ENCODE results near the gene MEN1. TPM values are rescaled to one million over a fixed set of nuclear protein-coding genes. Genes with fewer than 3 reads are reported as not detected.
"Not testable (repeated sequence)": the region's sequence is repeated elsewhere in the genome, so short reads cannot be mapped to it uniquely, and the experiment has no call there.

The MEN1 gene
- total RNA-seq, 1 experiment from 2014 or later, result 11.8 TPM

DNA sequence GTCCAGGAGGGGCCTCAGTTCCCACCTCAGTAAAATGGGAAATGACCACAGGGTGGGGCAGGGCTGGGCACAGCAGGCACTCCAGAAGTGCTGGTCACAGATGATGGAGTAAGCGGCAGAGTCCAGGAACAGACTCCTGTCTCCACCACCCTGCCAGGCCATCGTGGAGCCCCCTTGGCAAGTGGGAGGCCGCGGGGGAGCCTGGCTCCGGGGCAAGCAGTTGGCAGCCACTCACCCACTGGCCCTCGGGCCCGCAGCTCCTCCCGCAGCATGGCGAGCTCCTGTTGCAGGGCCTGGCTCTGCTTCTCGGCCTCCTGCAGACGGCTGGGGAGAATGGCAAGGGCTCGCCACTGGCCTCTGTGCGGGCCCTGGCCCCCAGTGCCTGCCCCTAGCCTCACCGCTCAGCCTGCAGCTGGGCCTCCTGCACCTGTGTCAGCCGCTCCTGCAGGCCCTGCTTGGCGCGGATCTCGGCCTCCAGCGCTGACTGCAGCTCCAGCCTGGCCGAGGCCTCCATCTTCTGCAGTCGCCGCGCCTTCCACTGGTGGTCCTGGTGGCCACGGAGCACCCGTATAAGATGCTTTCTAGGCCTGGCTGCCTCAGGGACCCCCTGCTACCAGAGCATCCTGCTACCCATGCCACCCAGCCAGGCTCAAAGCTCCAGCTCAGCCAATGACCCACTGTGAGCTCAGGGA, 23.8 kb upstream of the MEN1 start:
- DNase-seq (ENCODE audit: extremely low read depth, low read depth), result no peak

DNA sequence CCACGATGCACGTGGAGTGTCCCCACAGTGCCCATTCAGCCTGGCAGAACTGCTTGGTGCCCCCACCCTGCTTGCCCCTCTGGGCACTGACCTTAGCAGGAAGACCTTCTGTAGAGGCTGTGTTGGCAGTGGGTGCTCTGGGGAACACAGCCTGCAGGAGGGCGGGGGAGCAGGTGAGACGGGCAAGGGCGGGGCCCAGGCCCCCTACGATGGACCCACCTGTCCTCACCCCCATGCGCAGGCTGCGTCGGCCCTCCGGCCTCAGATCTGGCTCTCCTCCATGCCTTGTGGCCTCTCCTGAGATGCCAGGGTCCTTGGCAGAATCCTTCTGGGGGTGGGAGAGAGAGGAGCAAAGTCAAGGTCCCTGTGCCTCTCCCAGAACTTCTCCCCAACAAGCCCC, 23.2 kb upstream of the MEN1 start:
- DNase-seq (ENCODE audit: extremely low read depth, low read depth), result no peak

DNA sequence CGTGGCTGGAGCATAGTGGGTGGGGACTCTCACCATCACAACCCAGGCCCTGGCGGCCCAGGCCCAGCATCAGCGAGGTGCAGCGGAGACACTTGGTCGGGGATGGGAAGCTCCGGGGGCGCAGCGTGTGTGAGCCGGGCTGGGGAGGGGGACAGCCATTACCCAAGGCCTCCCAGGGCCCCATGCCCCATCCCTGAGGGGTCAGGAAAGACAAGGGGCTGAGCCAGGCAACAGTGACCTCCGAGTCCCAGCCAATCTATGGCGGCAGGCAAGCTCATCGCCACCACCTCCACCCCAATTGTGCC, 22.8 kb upstream of the MEN1 start:
- DNase-seq (ENCODE audit: extremely low read depth, low read depth), result no peak

DNA sequence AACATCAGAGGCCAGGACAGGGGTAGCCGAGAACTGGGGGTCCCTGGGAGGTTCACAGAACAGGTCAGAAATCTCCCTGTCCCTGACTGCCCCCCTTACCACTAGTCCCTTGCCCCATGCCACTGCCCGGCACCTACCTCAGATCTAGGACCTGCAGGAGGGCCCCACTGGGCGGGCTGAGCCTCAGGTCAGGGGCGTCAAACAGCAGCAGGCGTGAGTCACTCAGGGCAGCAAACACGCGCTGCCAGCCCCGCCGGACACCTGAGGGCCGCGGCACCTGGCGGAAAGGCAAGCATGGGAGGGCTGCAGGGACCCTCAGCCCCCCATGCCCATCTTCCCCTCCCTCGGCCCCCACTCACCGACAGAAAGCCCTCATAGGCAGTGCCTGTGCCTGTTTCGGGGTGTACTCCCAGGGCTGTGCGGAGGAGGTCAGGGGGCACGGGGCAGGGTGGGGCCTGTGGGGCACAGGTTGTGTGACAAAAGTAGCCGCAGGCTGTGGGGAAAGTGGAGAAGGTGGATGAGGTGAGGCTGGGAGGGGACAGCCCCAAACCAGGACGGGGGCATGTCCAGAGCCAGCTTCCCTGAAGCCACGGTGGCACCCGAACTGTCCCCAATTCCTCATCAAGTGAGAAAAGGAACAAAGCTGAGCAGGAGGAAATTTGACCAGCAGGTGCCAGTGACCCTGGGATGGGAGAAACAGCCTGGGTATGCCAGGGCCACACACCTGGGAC, 22.3 kb upstream of the MEN1 start:
- no peak for DNase-seq (ENCODE audit: extremely low read depth, low read depth)

DNA sequence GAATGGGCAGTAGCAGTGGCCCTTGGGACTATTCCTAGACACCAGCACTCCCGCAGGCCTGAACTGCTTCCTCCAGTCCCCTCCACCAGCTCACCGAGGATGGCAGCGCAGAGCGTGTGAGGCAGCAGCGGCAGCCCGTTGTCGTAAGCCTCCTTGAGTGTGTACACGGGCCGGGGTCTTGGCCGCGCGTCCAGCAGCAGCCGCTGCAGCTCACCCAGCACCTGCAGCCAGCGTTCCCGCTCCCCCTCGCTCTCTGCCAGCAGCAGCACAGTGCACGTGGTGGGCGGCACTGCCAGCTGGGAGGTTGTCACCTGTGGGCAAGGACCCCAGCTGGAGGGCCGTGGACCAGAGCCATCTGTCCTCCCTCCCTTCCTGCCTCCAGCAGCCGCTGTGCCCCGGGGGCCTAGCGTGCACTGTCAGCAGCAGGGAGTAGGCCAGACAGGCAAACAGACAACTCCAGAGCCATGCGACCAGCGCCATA, 21.1 kb upstream of the MEN1 start:
- DNase-seq (ENCODE audit: extremely low read depth, low read depth), result no peak

DNA sequence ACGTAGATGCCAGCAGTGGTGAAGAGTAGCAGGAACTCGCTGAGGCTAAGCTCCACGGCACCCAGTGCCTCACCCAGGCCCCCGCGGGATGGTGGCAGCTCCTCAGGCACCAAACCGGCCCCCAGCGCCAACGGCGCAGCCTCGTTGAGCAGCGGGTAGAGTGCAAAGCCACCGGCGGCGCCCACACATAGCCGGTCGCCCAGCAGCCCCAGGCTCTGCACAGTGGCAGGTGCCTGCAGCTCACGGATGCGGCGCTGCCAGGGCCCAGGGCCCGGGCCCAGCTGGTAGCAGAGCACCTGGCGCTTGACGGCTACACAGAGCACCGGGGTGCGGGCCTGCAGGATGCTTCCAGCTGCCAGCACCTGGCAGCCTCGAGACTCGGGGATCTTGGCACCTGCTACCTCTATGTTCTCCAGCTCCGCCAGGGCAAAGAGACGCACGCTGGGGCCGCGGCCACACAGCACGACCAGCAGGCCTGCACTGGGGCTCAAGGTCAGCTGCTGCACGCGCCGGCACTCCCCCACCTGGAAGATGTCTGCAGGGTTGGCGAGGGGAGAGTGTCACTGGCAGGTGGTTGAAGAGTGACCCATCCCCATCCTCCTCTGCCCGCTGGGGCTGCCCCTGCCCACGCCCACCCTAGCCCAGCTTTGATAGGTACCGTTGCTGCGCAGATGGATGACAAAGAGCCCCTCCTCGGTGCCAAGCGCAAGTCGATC, 19.3 kb upstream of the MEN1 start:
- DNase-seq (ENCODE audit: extremely low read depth, low read depth), result no peak

DNA sequence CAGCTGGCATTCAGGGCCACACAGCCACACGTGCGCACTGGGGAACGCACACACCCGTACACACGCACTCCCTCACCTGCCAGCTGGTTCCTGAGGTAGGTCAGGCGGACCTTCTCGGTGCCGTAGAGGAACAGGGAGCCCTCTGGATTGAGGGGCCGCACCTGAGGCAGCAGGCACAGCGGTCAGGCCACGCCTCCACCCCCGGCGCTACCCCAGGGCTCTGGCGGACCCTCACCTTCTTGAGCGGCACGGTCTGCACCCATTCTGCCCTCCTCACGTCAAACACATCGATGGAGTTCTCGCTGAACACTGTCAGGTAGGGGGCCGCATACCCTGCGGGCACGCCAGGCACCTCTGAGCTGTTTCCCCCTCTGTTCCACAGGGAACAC, 17.1 kb upstream of the MEN1 start:
- no peak for DNase-seq (ENCODE audit: extremely low read depth, low read depth)

DNA sequence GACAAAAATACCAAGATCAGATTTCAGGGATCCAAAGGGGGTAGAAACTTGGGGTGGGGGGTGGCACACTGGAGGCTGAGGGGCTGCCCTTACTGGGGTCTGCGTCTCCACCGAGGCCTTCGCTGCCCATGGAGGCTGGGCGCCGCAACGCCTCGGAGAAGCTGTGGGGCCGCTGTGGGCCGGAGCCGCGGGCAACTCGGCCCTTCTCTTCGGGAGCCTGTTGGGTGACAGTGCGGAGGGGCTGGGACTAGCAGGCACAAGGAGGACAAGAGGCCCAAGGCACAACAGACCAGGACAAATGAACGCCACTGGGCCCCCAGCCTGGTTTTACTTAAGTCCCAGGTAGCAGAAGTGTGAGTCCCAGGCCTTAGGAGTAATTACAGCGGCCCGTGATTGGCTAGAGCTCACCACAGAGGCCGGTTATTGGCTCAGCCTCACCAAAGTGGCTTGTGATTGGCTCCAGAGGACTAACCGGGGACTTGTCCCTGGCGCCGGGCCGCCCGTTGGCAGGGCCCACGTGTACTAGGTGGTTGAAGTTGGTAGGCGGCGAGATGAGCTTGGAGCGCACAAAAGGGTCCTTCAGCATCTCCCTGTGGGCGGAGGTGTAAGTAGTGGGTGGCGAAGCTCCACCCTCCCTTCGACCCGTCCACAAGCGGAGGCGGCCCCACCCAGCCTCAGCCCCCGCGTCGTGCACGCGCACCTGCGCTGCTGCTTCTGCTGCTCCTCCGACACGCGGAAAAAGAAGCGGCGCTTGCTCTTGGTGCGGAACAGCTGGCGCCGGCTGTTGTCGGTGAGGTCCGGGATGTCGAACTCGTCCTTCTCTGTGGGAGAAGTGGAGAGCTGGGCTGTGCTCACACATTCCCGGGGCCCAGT, 16.5 kb upstream of the MEN1 start:
- DNase-seq (ENCODE audit: extremely low read depth, low read depth), result no peak

DNA sequence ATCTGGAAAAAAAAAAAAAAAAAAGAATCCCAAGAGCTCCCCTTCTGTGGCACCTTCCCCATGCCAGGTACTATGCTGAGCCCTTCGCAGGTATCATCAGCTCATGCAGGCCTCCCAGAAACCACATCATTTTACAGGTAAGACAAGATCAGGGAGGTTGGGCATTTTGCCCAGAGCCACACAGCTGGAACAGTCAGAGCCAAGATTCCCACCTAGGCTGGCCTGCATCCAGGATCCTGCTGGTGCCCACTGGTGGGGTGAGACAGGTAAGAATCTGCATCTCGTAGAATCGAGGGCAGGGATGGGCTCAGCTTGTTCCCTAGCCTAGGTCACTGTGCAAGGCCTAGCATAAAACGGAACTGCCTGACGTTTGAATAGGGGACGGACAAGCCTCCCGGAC, 15.7 kb upstream of the MEN1 start:
- DNase-seq (ENCODE audit: extremely low read depth, low read depth), result no peak

DNA sequence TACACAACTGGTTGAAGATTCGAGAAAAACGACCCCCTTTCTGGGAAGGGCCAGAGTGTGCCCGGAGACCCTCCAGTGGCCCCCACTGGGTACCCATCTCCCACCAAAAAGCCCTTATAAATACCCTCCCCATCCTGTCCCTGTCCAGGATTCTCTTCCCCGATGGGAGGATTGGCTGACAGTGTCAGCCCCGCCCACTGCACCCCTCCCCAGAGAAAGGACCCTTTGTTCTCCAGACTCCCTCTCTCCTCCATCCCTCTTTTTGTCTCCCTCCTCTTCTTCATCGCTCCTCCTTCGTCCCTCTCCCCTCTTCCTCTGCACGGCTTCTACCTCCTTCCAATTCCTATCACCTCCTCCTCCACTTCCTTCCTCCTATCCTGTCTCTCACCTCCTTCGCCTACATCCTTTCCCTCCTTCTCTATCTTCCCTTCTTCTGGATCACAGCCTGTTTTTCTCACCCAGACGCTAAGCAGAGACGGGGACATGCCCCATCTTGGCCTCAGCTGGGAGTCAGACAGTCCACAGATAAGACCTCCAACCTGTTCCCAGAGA, 13.3 kb upstream of the MEN1 start:
- no peak for DNase-seq (ENCODE audit: extremely low read depth, low read depth)

DNA sequence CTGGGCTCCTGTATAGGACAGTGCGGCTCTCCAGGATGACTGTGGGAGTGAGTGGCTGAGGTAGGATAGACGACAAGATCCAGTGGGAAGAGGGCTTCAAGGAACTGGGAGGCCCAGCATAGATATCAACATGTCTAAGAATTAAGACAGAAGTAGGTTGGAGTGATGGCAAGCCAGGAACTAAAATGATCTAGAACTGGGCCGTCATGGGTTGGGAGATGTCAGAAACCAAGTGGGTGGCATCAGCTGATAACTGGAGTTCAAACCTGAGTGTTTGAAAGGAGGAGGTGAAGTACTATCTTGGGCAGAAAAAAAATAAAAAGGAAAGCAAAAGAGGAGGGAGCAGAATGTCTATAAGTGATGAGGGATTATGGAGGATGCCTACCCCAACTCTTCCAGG, 7.1 kb upstream of the MEN1 start:
- no peak for DNase-seq (ENCODE audit: extremely low read depth, low read depth)

DNA sequence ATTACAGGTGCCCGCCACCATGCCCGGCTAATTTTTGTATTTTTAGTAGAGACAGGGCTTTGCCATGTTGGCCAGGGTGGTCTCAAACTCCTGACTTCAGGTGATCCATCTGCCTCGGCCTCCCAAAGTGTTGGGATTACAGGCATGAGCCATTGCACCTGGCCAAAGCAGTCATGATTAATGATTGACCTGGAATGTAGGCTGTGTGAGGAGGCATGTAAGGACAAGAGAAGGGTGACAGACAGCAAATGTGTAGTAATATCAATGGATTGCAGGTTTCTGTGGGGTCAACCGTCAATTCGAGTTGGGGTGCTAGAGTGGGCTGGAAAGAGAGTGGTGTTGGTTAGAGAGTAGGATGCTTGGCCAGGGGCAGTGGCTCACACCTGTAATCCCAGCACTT, 5.1 kb upstream of the MEN1 start:
- not testable (repeated sequence) for DNase-seq (ENCODE audit: extremely low read depth, low read depth)

DNA sequence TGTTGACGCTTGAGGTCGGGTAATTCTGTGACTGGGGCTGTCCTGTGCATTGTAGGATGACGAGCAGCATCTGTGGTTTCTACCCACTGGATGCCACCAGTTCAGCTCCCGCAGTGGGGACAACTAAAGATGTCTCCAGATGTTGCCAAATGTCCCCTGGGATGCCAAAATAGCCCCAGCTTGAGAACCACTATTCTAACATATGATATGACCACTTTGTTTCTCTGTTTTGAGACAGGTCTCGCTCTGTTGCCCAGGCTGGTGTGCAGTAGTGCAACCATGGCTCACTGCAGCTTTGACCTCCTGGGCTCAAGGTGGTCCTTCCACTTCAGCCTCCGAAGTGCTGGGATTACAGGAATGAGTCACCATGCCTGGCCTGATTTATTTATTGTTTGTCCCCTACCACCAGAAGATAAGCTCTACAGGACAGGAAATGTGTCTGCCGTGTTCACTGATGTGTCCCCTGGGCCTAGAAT, 4.4 kb upstream of the MEN1 start:
- no peak for DNase-seq (ENCODE audit: extremely low read depth, low read depth)

DNA sequence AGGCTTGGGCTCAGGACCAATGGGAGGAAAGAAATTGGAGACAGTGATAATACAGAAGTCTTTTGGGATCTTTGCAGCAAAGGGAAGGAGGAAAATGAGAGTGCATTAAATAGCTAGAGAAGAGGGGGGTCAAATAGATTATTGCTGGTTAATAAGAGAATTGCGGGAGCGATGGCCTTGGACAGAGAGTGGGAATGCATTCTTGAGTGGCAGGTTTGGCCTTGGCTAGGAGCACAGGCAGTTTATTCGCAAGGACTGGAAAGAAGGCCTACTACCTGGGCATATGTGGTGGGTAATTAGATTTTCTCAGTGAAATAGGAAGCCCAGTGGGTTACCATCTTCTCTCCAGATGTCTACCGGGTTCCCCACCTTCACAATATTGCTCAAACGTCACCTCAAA, 3.5 kb upstream of the MEN1 start:
- no peak for DNase-seq (ENCODE audit: extremely low read depth, low read depth)

DNA sequence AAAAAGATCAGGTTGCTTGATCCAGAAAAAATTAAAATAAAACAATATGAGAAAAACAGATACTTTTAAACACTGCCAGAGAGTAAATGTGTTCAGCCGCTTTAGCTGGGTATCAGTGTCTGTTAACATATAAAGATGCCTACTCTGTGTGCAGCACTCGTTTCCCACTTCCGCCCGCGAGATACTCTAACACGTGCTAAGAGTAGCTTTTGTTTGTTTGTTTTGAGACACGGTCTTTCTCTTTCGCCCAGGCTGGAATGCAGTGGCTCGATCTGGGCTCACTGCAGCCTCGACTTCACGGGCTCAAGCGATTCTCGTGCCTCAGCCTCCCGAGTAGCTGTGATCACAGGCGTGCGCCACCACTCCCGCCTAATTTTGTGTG, 531 bp upstream of the MEN1 start:
- no peak for DNase-seq (ENCODE audit: extremely low read depth, low read depth)

DNA sequence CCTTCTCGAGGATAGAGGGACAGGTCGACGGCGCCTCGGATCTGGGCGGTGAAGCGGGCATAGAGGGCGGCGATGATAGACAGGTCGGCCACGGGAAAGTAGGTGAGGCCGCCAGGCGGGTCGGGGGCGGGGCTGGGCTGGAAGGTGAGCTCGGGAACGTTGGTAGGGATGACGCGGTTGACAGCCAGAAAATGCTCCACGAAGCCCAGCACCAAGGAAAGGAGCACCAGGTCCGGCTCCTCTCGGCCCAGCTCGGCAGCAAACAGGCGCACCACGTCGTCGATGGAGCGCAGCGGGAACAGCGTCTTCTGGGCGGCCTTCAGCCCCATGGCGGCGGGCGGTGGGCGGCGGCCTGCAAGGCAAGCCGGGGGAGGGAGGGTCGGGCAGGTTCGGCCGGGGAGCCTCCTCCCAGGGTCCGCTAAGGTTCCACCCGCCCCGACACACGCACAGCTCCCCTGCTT, 540 bp downstream of the MEN1 start:
- DNase-seq (ENCODE audit: extremely low read depth, low read depth), result no peak

DNA sequence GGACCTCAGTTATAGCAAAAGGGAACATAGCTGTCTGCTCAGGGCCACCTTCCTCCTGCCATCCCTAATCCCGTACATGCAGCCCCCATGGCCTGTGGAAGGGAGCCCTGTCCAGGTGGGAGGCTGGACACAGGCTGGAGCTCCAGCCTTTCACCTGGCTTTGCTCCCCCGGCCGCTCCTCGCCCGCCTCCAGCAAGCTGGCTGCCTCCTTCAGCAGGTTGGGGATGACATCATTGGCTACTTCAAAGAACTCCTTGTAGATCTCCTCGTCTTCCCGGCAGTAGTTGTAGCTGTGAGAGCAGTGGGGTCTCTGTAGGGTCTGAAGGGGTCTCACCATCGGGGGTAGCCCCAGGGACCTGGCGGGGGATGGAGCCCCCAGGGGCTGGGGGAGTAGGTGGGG, 4.9 kb downstream of the MEN1 start:
- no peak for DNase-seq (ENCODE audit: extremely low read depth, low read depth)

DNA sequence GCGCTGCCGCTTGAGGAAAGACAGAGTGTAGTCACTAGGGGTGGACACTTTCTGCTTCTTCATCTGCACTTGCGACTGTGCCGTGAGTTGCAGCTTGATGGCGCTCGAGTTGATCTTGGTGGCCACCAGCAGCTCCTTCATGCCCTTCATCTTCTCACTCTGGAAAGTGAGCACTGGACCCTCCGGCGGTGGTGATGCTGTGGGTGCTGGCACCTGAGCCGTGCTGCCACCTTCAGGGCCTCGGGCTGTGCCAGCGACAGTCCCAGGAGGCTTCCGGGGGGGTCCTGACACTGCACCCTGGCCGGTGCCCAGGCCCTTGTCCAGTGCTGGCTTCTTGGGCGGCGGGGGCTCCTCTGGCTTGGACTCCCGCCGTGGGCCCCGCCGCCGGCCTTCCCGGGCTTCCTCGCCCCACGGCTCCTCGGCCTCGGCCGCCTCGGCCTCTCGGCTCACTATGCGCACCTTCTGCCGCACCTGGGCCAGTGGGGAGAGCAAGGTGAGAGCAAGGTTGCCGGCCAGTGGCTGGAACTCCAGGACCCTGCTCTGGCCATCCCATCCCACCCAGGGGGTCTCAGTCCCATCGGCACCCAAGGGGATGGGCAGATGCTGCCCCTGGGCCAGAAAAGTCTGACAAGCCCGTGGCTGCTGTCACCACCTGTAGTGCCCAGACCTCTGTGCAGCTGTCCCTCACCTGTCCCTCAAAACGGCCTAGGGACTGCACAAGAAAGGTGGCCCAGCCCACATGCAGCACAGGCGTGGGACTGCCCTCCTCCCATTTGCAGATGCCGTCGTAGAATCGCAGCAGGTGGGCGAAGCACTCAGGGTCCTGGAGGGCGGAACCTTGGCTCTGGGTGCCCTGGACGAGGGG, 5.8 kb downstream of the MEN1 start:
- DNase-seq (ENCODE audit: extremely low read depth, low read depth), result no peak

DNA sequence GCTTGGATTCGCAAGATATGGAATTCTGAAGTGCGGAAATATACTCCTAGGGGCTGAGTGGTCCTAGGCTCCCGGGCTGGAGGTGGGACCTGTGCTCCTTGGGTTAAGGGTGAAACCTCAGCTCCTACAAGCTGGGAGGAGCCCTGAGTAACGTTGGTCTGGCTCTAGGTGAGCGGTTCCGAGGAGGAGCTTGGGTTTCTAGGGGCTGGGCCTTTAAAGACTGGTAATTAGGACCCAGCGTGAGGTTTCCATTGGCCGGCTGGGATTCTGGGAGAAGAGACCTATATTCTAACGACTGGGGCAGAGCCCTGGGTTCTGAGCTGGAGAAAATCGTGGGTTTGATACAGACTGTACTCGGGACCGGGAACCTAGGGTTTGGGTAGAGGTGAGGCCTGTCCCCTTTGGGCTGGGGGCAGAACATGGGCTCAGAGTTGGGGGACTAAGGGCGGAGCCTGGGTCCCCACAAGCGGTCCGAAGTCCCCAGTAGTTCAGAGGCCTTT, 6.5 kb downstream of the MEN1 start:
- DNase-seq (ENCODE audit: extremely low read depth, low read depth), result no peak

Measured in NCI-H460 (cell line).